HG03378 (cell line): ENCODE data around the gene FGF2.
"Not testable (repeated sequence)": the region's sequence is repeated elsewhere in the genome, so short reads cannot be mapped to it uniquely, and the experiment has no call there.

ENCODE experiments used
- ATAC-seq: cut with Tn5 transposase; IDR thresholded peaks from one replicate; pipeline ENCODE4 v1.9.1; 2021; ENCODE audit warnings: mild to moderate bottlenecking, moderate library complexity; ENCODE audit not compliant: unreplicated experiment

Gene FGF2

GRCh38 chr4:122921971-122922876 lies 95.6 kb downstream of the FGF2 start, which contains the start of gene NUDT6:
NUDT6 (minus strand) TSS chr4:122922597; CDS start chr4:122922572, 25 bp downstream.
- ATAC-seq = peak; percentile 68

GRCh38 chr4:122922877-122923511 lies 96.4 kb downstream of the FGF2 start:
- ATAC-seq = peak; percentile 93

GRCh38 chr4:122928930-122929329 lies 102.3 kb downstream of the FGF2 start:
- ATAC-seq = no peak

- ATAC-seq = no peak
These were observed 104.2 kb downstream of the FGF2 start for GRCh38 chr4:122930862-122931261.

GRCh38 chr4:122932763-122933162 lies 106.1 kb downstream of the FGF2 start:
- ATAC-seq = no peak

- ATAC-seq = not testable (repeated sequence)
These were observed 118.5 kb downstream of the FGF2 start for GRCh38 chr4:122945136-122945535.

GRCh38 chr4:122946142-122946541 lies 119.5 kb downstream of the FGF2 start:
- no peak for ATAC-seq
